H1 (cell line): ENCODE measurements around the gene TCIRG1. TPM values are rescaled to one million over a fixed set of nuclear protein-coding genes. Genes with fewer than 3 reads are reported as not detected.

Experiments used
- CTCF ChIA-PET: fragments of 300-600 bp; sonication (Branson Sonifier 250); formaldehyde crosslinking; loops from one replicate; lab custom pipeline; 2021; ENCODE audit not compliant: partially characterized antibody; lab: Charles Lee
- POLR2A ChIA-PET: fragments of 300-600 bp; sonication (Branson Sonifier 250); formaldehyde crosslinking; loops from one replicate; lab custom pipeline; 2021; ENCODE audit warnings: inconsistent platforms; ENCODE audit not compliant: partially characterized antibody; lab: Charles Lee
- DNase-seq, 2 experiments: peaks; one replicate each; pipeline versions ENCODE4 v3.0.0 to v3.0.0-alpha.2; 2010 to 2022; ENCODE audit warnings: low spot score in 2 of 2, low read depth in 1 of 2, mixed read lengths in 1 of 2
- FAIRE-seq: peaks from 2 replicates; lab custom pipeline; 2011; peaks lifted over from hg19 to GRCh38; lab: Jason Lieb, UNC
- H2AFZ ChIP-seq: 2 replicates; pipeline ENCODE4 v1.8.1; 2012; ENCODE audit warnings: low read length, inconsistent platforms
- H2AK5ac ChIP-seq: 2 replicates; pipeline ENCODE4 v1.6.1; 2013; ENCODE audit warnings: low read depth, low read length
- H2BK120ac ChIP-seq: replicated peaks from 2 replicates; pipeline ENCODE3; 2013; ENCODE audit warnings: low read depth, low read length, inconsistent platforms
- H2BK12ac ChIP-seq: 2 replicates; pipeline ENCODE4 v1.6.1; 2013; ENCODE audit warnings: low read depth, low read length
- H2BK15ac ChIP-seq: 2 replicates; pipeline ENCODE4 v1.6.1; 2013; ENCODE audit warnings: low read length
- H2BK20ac ChIP-seq: 2 replicates; pipeline ENCODE4 v1.6.1; 2013; ENCODE audit warnings: low read length
- H2BK5ac ChIP-seq: 2 replicates; pipeline ENCODE4 v1.6.1; 2013; ENCODE audit warnings: low read depth, low read length
- H3K14ac ChIP-seq: 2 replicates; pipeline ENCODE4 v1.6.1; 2013; ENCODE audit warnings: inconsistent platforms; ENCODE audit not compliant: insufficient read length
- H3K18ac ChIP-seq: 2 replicates; pipeline ENCODE4 v1.6.1; 2013; ENCODE audit warnings: low read length; ENCODE audit errors: extremely low read depth
- H3K23ac ChIP-seq: 2 replicates; pipeline ENCODE4 v1.6.1; 2013; ENCODE audit warnings: inconsistent platforms; ENCODE audit not compliant: insufficient read length
- H3K23me2 ChIP-seq: 2 replicates; pipeline ENCODE4 v1.6.1; 2013; ENCODE audit warnings: low read depth, low read length
- H3K27ac ChIP-seq: 2 replicates; pipeline ENCODE4 v1.6.1; 2011; ENCODE audit warnings: low read depth, low read length, inconsistent platforms
- H3K27me3 ChIP-seq, 4 experiments: replicated peaks in 1 of 4; 1 replicate in 1 of 4; 2 replicates in 3 of 4; pipeline versions ENCODE4 v1.6.1 to v1.8.1; 2011 to 2013; ENCODE audit warnings: low read length in 3 of 4, mild to moderate bottlenecking in 3 of 4, inconsistent platforms in 2 of 4, mixed read lengths in 2 of 4, moderate library complexity in 1 of 4; ENCODE audit not compliant: control insufficient read depth in 3 of 4, insufficient read depth in 3 of 4; ENCODE audit errors: extremely low read depth in 1 of 4
- H3K36me3 ChIP-seq, 4 experiments: 2 replicates each; pipeline versions ENCODE4 v1.6.1 to v1.8.1; 2011 to 2013; ENCODE audit warnings: mild to moderate bottlenecking in 4 of 4, low read length in 3 of 4, moderate library complexity in 2 of 4, control low read depth in 1 of 4, inconsistent platforms in 1 of 4; ENCODE audit not compliant: insufficient read depth in 4 of 4, control insufficient read depth in 2 of 4
- H3K4ac ChIP-seq: replicated peaks from 2 replicates; pipeline ENCODE3; 2013; ENCODE audit warnings: low read length, low read depth, mixed read lengths, inconsistent platforms; ENCODE audit not compliant: insufficient read length
- H3K4me1 ChIP-seq, 4 experiments: replicated peaks in 1 of 4; 1 replicate in 1 of 4; 2 replicates in 3 of 4; pipeline versions ENCODE4 v1.6.1 to v1.8.1; 2011 to 2013; ENCODE audit warnings: low read length in 3 of 4, inconsistent platforms in 2 of 4, mixed read lengths in 1 of 4; ENCODE audit not compliant: insufficient read depth in 4 of 4, control insufficient read depth in 3 of 4
- H3K4me2 ChIP-seq, 2 experiments: 2 replicates each; pipeline versions ENCODE4 v1.6.1 to v1.8.1; 2011 to 2013; ENCODE audit warnings: low read depth in 2 of 2, low read length in 2 of 2, control low read depth in 1 of 2, inconsistent platforms in 1 of 2, mild to moderate bottlenecking in 1 of 2; ENCODE audit not compliant: insufficient read depth in 1 of 2
- H3K4me3 ChIP-seq, 4 experiments: fragments of 200-600, 300-600 bp in 1 of 4; sonication (generic), shearing (Covaris generic), sonication (Bioruptor Twin) in 1 of 4; 2 replicates each; pipeline versions ENCODE4 v1.5.1 to v1.8.1; 2011 to 2016; ENCODE audit warnings: low read length in 4 of 4, low read depth in 3 of 4, control low read depth in 2 of 4, inconsistent platforms in 2 of 4, mild to moderate bottlenecking in 2 of 4, mixed read lengths in 1 of 4, moderate library complexity in 1 of 4; ENCODE audit not compliant: insufficient read depth in 2 of 4; ENCODE audit errors: extremely low read depth in 1 of 4
- H3K56ac ChIP-seq: replicated peaks from 2 replicates; pipeline ENCODE3; 2013; ENCODE audit warnings: low read depth, mild to moderate bottlenecking, mixed read lengths, low read length, inconsistent platforms; ENCODE audit not compliant: insufficient read length
- H3K79me1 ChIP-seq: 2 replicates; pipeline ENCODE4 v1.6.1; 2013; ENCODE audit warnings: low read depth, low read length, control low read depth
- H3K79me2 ChIP-seq, 2 experiments: 2 replicates each; pipeline versions ENCODE4 v1.6.1 to v1.8.1; 2012 to 2013; ENCODE audit warnings: low read length in 2 of 2, mild to moderate bottlenecking in 2 of 2, inconsistent platforms in 1 of 2; ENCODE audit not compliant: insufficient read depth in 2 of 2, control insufficient read depth in 1 of 2
- H3K9ac ChIP-seq, 4 experiments: replicated peaks in 1 of 4; 1 replicate in 1 of 4; 2 replicates in 3 of 4; pipeline versions ENCODE4 v1.6.1 to v1.8.1; 2011 to 2013; ENCODE audit warnings: low read depth in 3 of 4, low read length in 3 of 4, control low read depth in 2 of 4, mild to moderate bottlenecking in 2 of 4, moderate library complexity in 2 of 4, inconsistent platforms in 1 of 4; ENCODE audit errors: extremely low read depth in 1 of 4
- H3K9me3 ChIP-seq, 2 experiments: 2 replicates each; pipeline versions ENCODE4 v1.6.1 to v1.8.1; 2012 to 2013; ENCODE audit warnings: mild to moderate bottlenecking in 2 of 2, moderate library complexity in 2 of 2, control low read depth in 1 of 2, inconsistent platforms in 1 of 2, low read depth in 1 of 2, low read length in 1 of 2, mixed read lengths in 1 of 2; ENCODE audit not compliant: insufficient read depth in 2 of 2
- H4K20me1 ChIP-seq, 2 experiments: replicated peaks in 1 of 2; 2 replicates each; pipeline versions ENCODE3 to v1.8.1; 2011 to 2013; ENCODE audit warnings: inconsistent platforms in 2 of 2, low read length in 2 of 2, mild to moderate bottlenecking in 1 of 2; ENCODE audit not compliant: insufficient read depth in 2 of 2, control insufficient read depth in 1 of 2
- H4K5ac ChIP-seq: 2 replicates; pipeline ENCODE4 v1.6.1; 2013; ENCODE audit warnings: low read length, low read depth, mixed read lengths, inconsistent platforms; ENCODE audit not compliant: insufficient read length
- H4K8ac ChIP-seq: 2 replicates; pipeline ENCODE4 v1.8.0; 2013; ENCODE audit warnings: mild to moderate bottlenecking, moderate library complexity, low read length, inconsistent platforms; ENCODE audit not compliant: insufficient read depth; ENCODE audit errors: extremely low read depth
- H4K91ac ChIP-seq: replicated peaks from 2 replicates; pipeline ENCODE3; 2013; ENCODE audit warnings: low read length, mixed read lengths, inconsistent platforms; ENCODE audit not compliant: insufficient read length
- CEBPB ChIP-seq: IDR thresholded peaks from 2 replicates; pipeline ENCODE4 v1.6.1; 2012; ENCODE audit warnings: low read depth, low read length
- CREB1 ChIP-seq: IDR thresholded peaks from 2 replicates; pipeline ENCODE4 v1.6.1; 2012; ENCODE audit warnings: inconsistent platforms
- RAD21 ChIP-seq, 2 experiments: IDR thresholded peaks in 1 of 2; conservative IDR thresholded peaks in 1 of 2; 2 replicates each; pipeline ENCODE4 v1.6.1; 2011; ENCODE audit warnings: low read depth in 2 of 2, low read length in 2 of 2, improper control_type of control experiment in 1 of 2, inconsistent platforms in 1 of 2, mild to moderate bottlenecking in 1 of 2, moderate library complexity in 1 of 2
- SP1 ChIP-seq: IDR thresholded peaks from 2 replicates; pipeline ENCODE4 v1.6.1; 2011; ENCODE audit warnings: low read depth, low read length
- SRF ChIP-seq: IDR thresholded peaks from 2 replicates; pipeline ENCODE4 v1.6.1; 2011; ENCODE audit warnings: mild to moderate bottlenecking, low read depth, low read length, moderate library complexity
- WGBS, 2 experiments: shearing (Covaris generic) in 1 of 2; methylation state at CpG; one replicate each; pipeline versions ENCODE4 v1.1.6 to v1.1.7; 2013 to 2015; ENCODE audit warnings: low lambda C conversion rate in 2 of 2, mixed read lengths in 2 of 2, inconsistent platforms in 1 of 2, low coverage in 1 of 2, missing lambda C conversion rate in 1 of 2; ENCODE audit not compliant: insufficient replicate concordance in 2 of 2, insufficient coverage in 1 of 2, insufficient read length in 1 of 2; ENCODE audit errors: extremely low coverage in 1 of 2, missing lambda C conversion rate in 1 of 2; 5-methylcytosine and 5-hydroxymethylcytosine counted together
- long read RNA-seq, 2 experiments: library from RNA in 1 of 2; library from capped mRNA in 1 of 2; stranded (forward); transcript quantifications; one replicate each; pipeline ENCODE4 v2.0.0, GENCODE V29; 2021; ENCODE audit warnings: inconsistent platforms in 1 of 2
- polyA minus RNA-seq, 3 experiments: library from RNA; depleted of rRNA, polyadenylated mRNA; stranded (reverse); fragments of >200 nt; gene quantifications; 1 replicate in 2 of 3; 2 replicates in 1 of 3; pipeline ENCODE4 v1.2.3, GENCODE V29; 2011
- polyA plus RNA-seq, 7 experiments: library from polyadenylated mRNA; depleted of rRNA in 3 of 7; stranded (reverse) in 5 of 7; unstranded in 2 of 7; fragments of >200 nt in 5 of 7; fragments of 200-250 nt in 2 of 7; gene quantifications; 1 replicate in 5 of 7; 2 replicates in 1 of 7; 4 replicates in 1 of 7; pipeline versions ENCODE4 v1.2.1 to v1.2.3, GENCODE V29; 2011 to 2013; ENCODE audit warnings: missing spikeins in 2 of 7, mixed read lengths in 2 of 7
- total RNA-seq: library from RNA; stranded (reverse); fragmentation: NEBNext Ultra II Directional; extraction: Animal tissue kit (Norgen Biotek cat#: 25700); gene quantifications from 2 replicates; pipeline ENCODE4 v1.2.1, GENCODE V29; 2021

The TCIRG1 gene, protein sequence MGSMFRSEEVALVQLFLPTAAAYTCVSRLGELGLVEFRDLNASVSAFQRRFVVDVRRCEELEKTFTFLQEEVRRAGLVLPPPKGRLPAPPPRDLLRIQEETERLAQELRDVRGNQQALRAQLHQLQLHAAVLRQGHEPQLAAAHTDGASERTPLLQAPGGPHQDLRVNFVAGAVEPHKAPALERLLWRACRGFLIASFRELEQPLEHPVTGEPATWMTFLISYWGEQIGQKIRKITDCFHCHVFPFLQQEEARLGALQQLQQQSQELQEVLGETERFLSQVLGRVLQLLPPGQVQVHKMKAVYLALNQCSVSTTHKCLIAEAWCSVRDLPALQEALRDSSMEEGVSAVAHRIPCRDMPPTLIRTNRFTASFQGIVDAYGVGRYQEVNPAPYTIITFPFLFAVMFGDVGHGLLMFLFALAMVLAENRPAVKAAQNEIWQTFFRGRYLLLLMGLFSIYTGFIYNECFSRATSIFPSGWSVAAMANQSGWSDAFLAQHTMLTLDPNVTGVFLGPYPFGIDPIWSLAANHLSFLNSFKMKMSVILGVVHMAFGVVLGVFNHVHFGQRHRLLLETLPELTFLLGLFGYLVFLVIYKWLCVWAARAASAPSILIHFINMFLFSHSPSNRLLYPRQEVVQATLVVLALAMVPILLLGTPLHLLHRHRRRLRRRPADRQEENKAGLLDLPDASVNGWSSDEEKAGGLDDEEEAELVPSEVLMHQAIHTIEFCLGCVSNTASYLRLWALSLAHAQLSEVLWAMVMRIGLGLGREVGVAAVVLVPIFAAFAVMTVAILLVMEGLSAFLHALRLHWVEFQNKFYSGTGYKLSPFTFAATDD
- 25.3 and 25.7 TPM in 2 replicates for total RNA-seq
- polyA plus RNA-seq (2011; rRNA removed) = 39.6 and 50.2 TPM in 2 replicates
- polyA plus RNA-seq (2011; cell fraction: cytosol; rRNA removed) = 35.8 TPM
- 287 TPM for polyA plus RNA-seq (2011; cell fraction: nucleus; rRNA removed)
- polyA plus RNA-seq (2012, experiment 1 of 2) = 12.7 to 29.5 TPM (median 24.4 TPM) in 4 replicates
- 16.1 TPM for polyA plus RNA-seq (2012, experiment 2 of 2)
- 25.3 TPM for polyA plus RNA-seq (2013, experiment 1 of 2)
- 21.2 TPM for polyA plus RNA-seq (2013, experiment 2 of 2)
- polyA minus RNA-seq (2011; rRNA and poly(A)+ RNA removed) = 10.0 and 11.3 TPM in 2 replicates
- polyA minus RNA-seq (2011; cell fraction: cytosol; rRNA and poly(A)+ RNA removed) = 15.0 TPM
- polyA minus RNA-seq (2011; cell fraction: nucleus; rRNA and poly(A)+ RNA removed) = 43.9 TPM
- long read RNA-seq, experiment 1, partial matches to known transcripts = 1 of 1 reads
- long read RNA-seq, experiment 1, other reads (novel, unspliced or antisense) = 0 of 1 reads
- long read RNA-seq, experiment 2 = 0 reads

DNA sequence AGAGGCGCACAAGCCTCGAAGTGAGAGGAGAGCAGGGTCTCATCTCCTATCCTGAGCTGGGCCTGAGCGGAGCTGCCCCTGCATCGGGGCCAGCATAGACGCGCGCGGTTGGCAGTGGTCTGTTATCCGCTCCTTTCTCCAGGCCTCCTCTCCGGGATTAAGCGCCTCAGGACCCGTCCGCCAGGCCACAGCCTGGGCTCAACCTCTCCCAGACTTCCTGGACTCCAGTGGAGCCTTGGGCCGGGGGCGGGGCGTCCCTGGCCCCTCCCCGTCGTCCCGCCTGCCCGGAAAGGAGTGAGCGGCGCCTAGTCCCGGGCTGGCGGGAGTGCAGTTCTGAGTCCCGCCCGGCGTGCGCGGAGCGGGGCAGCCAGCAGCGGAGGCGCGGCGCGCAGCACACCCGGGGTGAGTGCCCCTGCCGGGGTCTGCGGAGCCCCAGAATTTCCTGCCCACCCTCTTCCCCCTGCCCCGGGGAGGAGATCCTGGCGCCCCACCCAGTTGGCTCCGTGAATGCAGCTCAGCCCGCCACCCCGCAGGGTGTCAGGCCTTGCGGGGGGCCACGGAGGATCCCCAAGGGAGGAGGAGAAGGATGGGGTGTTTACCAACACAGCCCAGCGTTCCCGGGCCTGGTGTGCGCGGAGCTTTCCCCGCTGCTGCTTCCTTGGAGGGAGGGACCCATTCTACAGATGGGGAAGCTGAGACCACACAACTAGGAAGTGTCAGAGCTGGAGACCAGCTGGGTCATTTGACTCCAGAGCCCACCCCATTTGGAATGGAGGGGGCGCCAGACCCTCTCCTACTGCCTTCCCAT, at the start of gene TCIRG1:
Gene TCIRG1, plus strand, starts transcription at position 308 of the 808 bp plus-strand sequence. CDS start 2,247 bp downstream, outside the sequence.
- Histone ChIP-seq H3K79me1 (no peaks in the 10 kb centered on the region), H2BK12ac (peak within 1 kb of the TSS; percentile 90; the same call in 1 of the 2 replicates), H3K4ac (peak within 1 kb of the TSS; percentile 94), H4K91ac (peak within 1 kb of the TSS; percentile 88), H3K4me1 (peaks cover 4 to 25% (median 20%) of the 10 kb centered on the region in 4 experiments), H2AK5ac (peak within 1 kb of the TSS; percentile 60; the same call in 1 of the 2 replicates), H3K9me3 (no peaks in the 10 kb centered on the region), H3K27ac (0 out of 2 replicates have a peak within 1 kb of the TSS, but pooled peaks have one; percentile 24), H2BK20ac (peak within 1 kb of the TSS; percentile 72; the same call in 1 of the 2 replicates), H3K79me2 (no peaks in the 10 kb centered on the region), H3K18ac (peak within 1 kb of the TSS; percentile 97), H3K4me3 (peak within 1 kb of the TSS; percentile 22 to 66 (median 42)), H4K5ac (peak within 1 kb of the TSS; percentile 59), H3K56ac (peak within 1 kb of the TSS; percentile 59), H3K23me2 (no peaks in the 10 kb centered on the region; the same call in 1 of the 2 replicates), H2BK5ac (peak within 1 kb of the TSS; percentile 88), H2AFZ (no peak within 1 kb of the TSS), H3K4me2 (peak within 1 kb of the TSS; percentile 26 to 77; a peak in 3 of 4 replicates), H3K14ac (no peak within 1 kb of the TSS), H4K8ac (peak within 1 kb of the TSS; percentile 90), H3K27me3 (no peaks in the 10 kb centered on the region), H3K9ac (peak within 1 kb of the TSS in 2 of 4 experiments; percentile 29 to 48; a peak in 2 of 7 replicates), H4K20me1 (peaks cover 0 to 2% of the 10 kb centered on the region in 2 experiments), H3K36me3 (peaks cover 2 to 5% (median 4%) of the 10 kb centered on the region in 4 experiments; a peak in 5 of 8 replicates), H2BK120ac (peak within 1 kb of the TSS; percentile 83), H2BK15ac (peak within 1 kb of the TSS; percentile 81), H3K23ac (no peak within 1 kb of the TSS)
- WGBS, 2 experiments = 16% methylated on average over 51 of the region's 51 CpGs; no CpG with 5 or more reads in 1 of the 2 experiments
- FAIRE-seq (no peak), DNase-seq (peak; percentile 47 to 77)
- ChIA-PET CTCF (interaction anchor here (0.5 to 2.3 kb wide), 6 partner anchors 13 to 219 kb away, joined by 3 to 6 read pairs (median 4); no protein-coding TSS in a partner anchor), POLR2A (interaction anchor here (0.5 to 16.6 kb wide), 13 partner anchors 10 to 169 kb away, joined by 3 to 183 read pairs (median 5); partner anchors contain the start of gene CHKA)
- no peak for TF ChIP-seq CREB1
- TF ChIP-seq SRF = no peak
- no peak for TF ChIP-seq SP1
- no peak for TF ChIP-seq CEBPB
- TF ChIP-seq RAD21 (IDR thresholded peaks at IDR 0.05 in 1 of 2, conservative IDR thresholded peaks at IDR 0.05 in 1 of 2; ENCODE audit: low read depth in 2 of 2, low read length in 2 of 2) = no peak
